H1 (cell line): Measurements from ENCODE around the gene CACNA2D4. TPM values are rescaled to one million over a fixed set of nuclear protein-coding genes. Genes with fewer than 3 reads are reported as not detected.

Source experiments
- CTCF ChIA-PET: fragments of 300-600 bp; sonication (Branson Sonifier 250); formaldehyde crosslinking; loops from one replicate; lab custom pipeline; 2021; ENCODE audit not compliant: partially characterized antibody; lab: Charles Lee
- POLR2A ChIA-PET: fragments of 300-600 bp; sonication (Branson Sonifier 250); formaldehyde crosslinking; loops from one replicate; lab custom pipeline; 2021; ENCODE audit warnings: inconsistent platforms; ENCODE audit not compliant: partially characterized antibody; lab: Charles Lee
- DNase-seq, 2 experiments: peaks; one replicate each; pipeline versions ENCODE4 v3.0.0 to v3.0.0-alpha.2; 2010 to 2022; ENCODE audit warnings: low spot score in 2 of 2, low read depth in 1 of 2, mixed read lengths in 1 of 2
- FAIRE-seq: peaks from 2 replicates; lab custom pipeline; 2011; peaks lifted over from hg19 to GRCh38; lab: Jason Lieb, UNC
- H2AFZ ChIP-seq: 2 replicates; pipeline ENCODE4 v1.8.1; 2012; ENCODE audit warnings: low read length, inconsistent platforms
- H2AK5ac ChIP-seq: 2 replicates; pipeline ENCODE4 v1.6.1; 2013; ENCODE audit warnings: low read depth, low read length
- H2BK120ac ChIP-seq: replicated peaks from 2 replicates; pipeline ENCODE3; 2013; ENCODE audit warnings: low read depth, low read length, inconsistent platforms
- H2BK12ac ChIP-seq: 2 replicates; pipeline ENCODE4 v1.6.1; 2013; ENCODE audit warnings: low read depth, low read length
- H2BK15ac ChIP-seq: 2 replicates; pipeline ENCODE4 v1.6.1; 2013; ENCODE audit warnings: low read length
- H2BK20ac ChIP-seq: 2 replicates; pipeline ENCODE4 v1.6.1; 2013; ENCODE audit warnings: low read length
- H2BK5ac ChIP-seq: 2 replicates; pipeline ENCODE4 v1.6.1; 2013; ENCODE audit warnings: low read depth, low read length
- H3K14ac ChIP-seq: 2 replicates; pipeline ENCODE4 v1.6.1; 2013; ENCODE audit warnings: inconsistent platforms; ENCODE audit not compliant: insufficient read length
- H3K18ac ChIP-seq: 2 replicates; pipeline ENCODE4 v1.6.1; 2013; ENCODE audit warnings: low read length; ENCODE audit errors: extremely low read depth
- H3K23ac ChIP-seq: 2 replicates; pipeline ENCODE4 v1.6.1; 2013; ENCODE audit warnings: inconsistent platforms; ENCODE audit not compliant: insufficient read length
- H3K23me2 ChIP-seq: 2 replicates; pipeline ENCODE4 v1.6.1; 2013; ENCODE audit warnings: low read depth, low read length
- H3K27ac ChIP-seq: 2 replicates; pipeline ENCODE4 v1.6.1; 2011; ENCODE audit warnings: low read depth, low read length, inconsistent platforms
- H3K27me3 ChIP-seq, 4 experiments: replicated peaks in 1 of 4; 1 replicate in 1 of 4; 2 replicates in 3 of 4; pipeline versions ENCODE4 v1.6.1 to v1.8.1; 2011 to 2013; ENCODE audit warnings: low read length in 3 of 4, mild to moderate bottlenecking in 3 of 4, inconsistent platforms in 2 of 4, mixed read lengths in 2 of 4, moderate library complexity in 1 of 4; ENCODE audit not compliant: control insufficient read depth in 3 of 4, insufficient read depth in 3 of 4; ENCODE audit errors: extremely low read depth in 1 of 4
- H3K36me3 ChIP-seq, 4 experiments: 2 replicates each; pipeline versions ENCODE4 v1.6.1 to v1.8.1; 2011 to 2013; ENCODE audit warnings: mild to moderate bottlenecking in 4 of 4, low read length in 3 of 4, moderate library complexity in 2 of 4, control low read depth in 1 of 4, inconsistent platforms in 1 of 4; ENCODE audit not compliant: insufficient read depth in 4 of 4, control insufficient read depth in 2 of 4
- H3K4ac ChIP-seq: replicated peaks from 2 replicates; pipeline ENCODE3; 2013; ENCODE audit warnings: low read length, low read depth, mixed read lengths, inconsistent platforms; ENCODE audit not compliant: insufficient read length
- H3K4me1 ChIP-seq, 4 experiments: replicated peaks in 1 of 4; 1 replicate in 1 of 4; 2 replicates in 3 of 4; pipeline versions ENCODE4 v1.6.1 to v1.8.1; 2011 to 2013; ENCODE audit warnings: low read length in 3 of 4, inconsistent platforms in 2 of 4, mixed read lengths in 1 of 4; ENCODE audit not compliant: insufficient read depth in 4 of 4, control insufficient read depth in 3 of 4
- H3K4me2 ChIP-seq, 2 experiments: 2 replicates each; pipeline versions ENCODE4 v1.6.1 to v1.8.1; 2011 to 2013; ENCODE audit warnings: low read depth in 2 of 2, low read length in 2 of 2, control low read depth in 1 of 2, inconsistent platforms in 1 of 2, mild to moderate bottlenecking in 1 of 2; ENCODE audit not compliant: insufficient read depth in 1 of 2
- H3K4me3 ChIP-seq, 4 experiments: fragments of 200-600, 300-600 bp in 1 of 4; sonication (generic), shearing (Covaris generic), sonication (Bioruptor Twin) in 1 of 4; 2 replicates each; pipeline versions ENCODE4 v1.5.1 to v1.8.1; 2011 to 2016; ENCODE audit warnings: low read length in 4 of 4, low read depth in 3 of 4, control low read depth in 2 of 4, inconsistent platforms in 2 of 4, mild to moderate bottlenecking in 2 of 4, mixed read lengths in 1 of 4, moderate library complexity in 1 of 4; ENCODE audit not compliant: insufficient read depth in 2 of 4; ENCODE audit errors: extremely low read depth in 1 of 4
- H3K56ac ChIP-seq: replicated peaks from 2 replicates; pipeline ENCODE3; 2013; ENCODE audit warnings: low read depth, mild to moderate bottlenecking, mixed read lengths, low read length, inconsistent platforms; ENCODE audit not compliant: insufficient read length
- H3K79me1 ChIP-seq: 2 replicates; pipeline ENCODE4 v1.6.1; 2013; ENCODE audit warnings: low read depth, low read length, control low read depth
- H3K79me2 ChIP-seq, 2 experiments: 2 replicates each; pipeline versions ENCODE4 v1.6.1 to v1.8.1; 2012 to 2013; ENCODE audit warnings: low read length in 2 of 2, mild to moderate bottlenecking in 2 of 2, inconsistent platforms in 1 of 2; ENCODE audit not compliant: insufficient read depth in 2 of 2, control insufficient read depth in 1 of 2
- H3K9ac ChIP-seq, 4 experiments: replicated peaks in 1 of 4; 1 replicate in 1 of 4; 2 replicates in 3 of 4; pipeline versions ENCODE4 v1.6.1 to v1.8.1; 2011 to 2013; ENCODE audit warnings: low read depth in 3 of 4, low read length in 3 of 4, control low read depth in 2 of 4, mild to moderate bottlenecking in 2 of 4, moderate library complexity in 2 of 4, inconsistent platforms in 1 of 4; ENCODE audit errors: extremely low read depth in 1 of 4
- H3K9me3 ChIP-seq, 2 experiments: 2 replicates each; pipeline versions ENCODE4 v1.6.1 to v1.8.1; 2012 to 2013; ENCODE audit warnings: mild to moderate bottlenecking in 2 of 2, moderate library complexity in 2 of 2, control low read depth in 1 of 2, inconsistent platforms in 1 of 2, low read depth in 1 of 2, low read length in 1 of 2, mixed read lengths in 1 of 2; ENCODE audit not compliant: insufficient read depth in 2 of 2
- H4K20me1 ChIP-seq, 2 experiments: replicated peaks in 1 of 2; 2 replicates each; pipeline versions ENCODE3 to v1.8.1; 2011 to 2013; ENCODE audit warnings: inconsistent platforms in 2 of 2, low read length in 2 of 2, mild to moderate bottlenecking in 1 of 2; ENCODE audit not compliant: insufficient read depth in 2 of 2, control insufficient read depth in 1 of 2
- H4K5ac ChIP-seq: 2 replicates; pipeline ENCODE4 v1.6.1; 2013; ENCODE audit warnings: low read length, low read depth, mixed read lengths, inconsistent platforms; ENCODE audit not compliant: insufficient read length
- H4K8ac ChIP-seq: 2 replicates; pipeline ENCODE4 v1.8.0; 2013; ENCODE audit warnings: mild to moderate bottlenecking, moderate library complexity, low read length, inconsistent platforms; ENCODE audit not compliant: insufficient read depth; ENCODE audit errors: extremely low read depth
- H4K91ac ChIP-seq: replicated peaks from 2 replicates; pipeline ENCODE3; 2013; ENCODE audit warnings: low read length, mixed read lengths, inconsistent platforms; ENCODE audit not compliant: insufficient read length
- CEBPB ChIP-seq: IDR thresholded peaks from 2 replicates; pipeline ENCODE4 v1.6.1; 2012; ENCODE audit warnings: low read depth, low read length
- KDM1A ChIP-seq: fragments of 200-600, 300-600 bp; sonication (generic); IDR thresholded peaks from 2 replicates; pipeline ENCODE4 v1.7.1; 2016; ENCODE audit warnings: mild to moderate bottlenecking, low read length, borderline replicate concordance
- WGBS, 2 experiments: shearing (Covaris generic) in 1 of 2; methylation state at CpG; one replicate each; pipeline versions ENCODE4 v1.1.6 to v1.1.7; 2013 to 2015; ENCODE audit warnings: low lambda C conversion rate in 2 of 2, mixed read lengths in 2 of 2, inconsistent platforms in 1 of 2, low coverage in 1 of 2, missing lambda C conversion rate in 1 of 2; ENCODE audit not compliant: insufficient replicate concordance in 2 of 2, insufficient coverage in 1 of 2, insufficient read length in 1 of 2; ENCODE audit errors: extremely low coverage in 1 of 2, missing lambda C conversion rate in 1 of 2; 5-methylcytosine and 5-hydroxymethylcytosine counted together
- polyA plus RNA-seq, 7 experiments: library from polyadenylated mRNA; depleted of rRNA in 3 of 7; stranded (reverse) in 5 of 7; unstranded in 2 of 7; fragments of >200 nt in 5 of 7; fragments of 200-250 nt in 2 of 7; gene quantifications; 1 replicate in 5 of 7; 2 replicates in 1 of 7; 4 replicates in 1 of 7; pipeline versions ENCODE4 v1.2.1 to v1.2.3, GENCODE V29; 2011 to 2013; ENCODE audit warnings: missing spikeins in 2 of 7, mixed read lengths in 2 of 7
- total RNA-seq: library from RNA; stranded (reverse); fragmentation: NEBNext Ultra II Directional; extraction: Animal tissue kit (Norgen Biotek cat#: 25700); gene quantifications from 2 replicates; pipeline ENCODE4 v1.2.1, GENCODE V29; 2021
- TF ChIP-seq, protein P1 (sequence below): IDR thresholded peaks from 2 replicates; pipeline ENCODE4 v1.6.1; 2012; ENCODE audit warnings: inconsistent platforms

Gene CACNA2D4
- total and polyA plus RNA-seq, 2 of the 8 experiments (the other 6 are each of a cell fraction or from before 2014, with no cell fraction given) = 0.44 to 0.88 TPM

- Histone ChIP-seq H3K36me3 (no peaks in the 10 kb centered on the region), H2AFZ (no peak overlapping the region), H3K18ac (no peak overlapping the region), H3K4me2 (no peak overlapping the region), H4K8ac (no peak overlapping the region), H3K4me1 (peaks cover 0 to 6% (median 2%) of the 10 kb centered on the region in 4 experiments; a peak in 5 of 7 replicates), H3K79me2 (no peaks in the 10 kb centered on the region), H3K56ac (no peak overlapping the region), H2BK12ac (no peak overlapping the region), H3K9ac (no peak overlapping the region), H4K91ac (no peak overlapping the region), H3K23ac (no peak overlapping the region), H3K27ac (no peak overlapping the region), H2BK5ac (no peak overlapping the region), H3K4me3 (no peak overlapping the region), H4K20me1 (peaks cover 0 to 2% of the 10 kb centered on the region in 2 experiments), H2BK120ac (no peak overlapping the region), H3K4ac (no peak overlapping the region), H3K14ac (no peak overlapping the region), H3K27me3 (peaks cover 0 to 12% (median 11%) of the 10 kb centered on the region in 4 experiments; a peak in 6 of 7 replicates), H2BK20ac (no peak overlapping the region), H2BK15ac (no peak overlapping the region), H3K9me3 (peaks cover 0 to 3% of the 10 kb centered on the region in 2 experiments; a peak in 2 of 4 replicates), H4K5ac (no peak overlapping the region), H2AK5ac (no peak overlapping the region), H3K23me2 (no peaks in the 10 kb centered on the region; the same call in 1 of the 2 replicates), H3K79me1 (no peaks in the 10 kb centered on the region)
- POLR2A ChIA-PET = no interaction called here
- TF ChIP-seq KDM1A (peak; percentile 50; the same call in 1 of the 2 replicates), CEBPB (no peak)
- TF ChIP-seq, protein P1, sequence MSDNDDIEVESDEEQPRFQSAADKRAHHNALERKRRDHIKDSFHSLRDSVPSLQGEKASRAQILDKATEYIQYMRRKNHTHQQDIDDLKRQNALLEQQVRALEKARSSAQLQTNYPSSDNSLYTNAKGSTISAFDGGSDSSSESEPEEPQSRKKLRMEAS = no peak
- no peak for DNase-seq
- 84% methylated on average over 3 of the region's 3 CpGs; no CpG with 5 or more reads in 1 of the 2 experiments for whole genome bisulfite sequencing, 2 experiments
- no peak for FAIRE-seq
- CTCF ChIA-PET = interaction anchor here (0.6 to 2.8 kb wide), 4 partner anchors 15 to 619 kb away, joined by 4 to 18 read pairs (median 8); no protein-coding TSS in a partner anchor
Measured at GRCh38 chr12:1815108-1815507, 103.3 kb downstream of the CACNA2D4 start.
